Measurements from ENCODE around the gene PDE4DIP.
"Not testable (repeated sequence)": the region's sequence is repeated elsewhere in the genome, so short reads cannot be mapped to it uniquely, and the experiment has no call there.

GRCh38 chr1:148900026-148900425, 55.8 kb downstream of the PDE4DIP start:
- not testable (repeated sequence) for TF ChIP-seq CTCF, POLR2A (IDR thresholded peaks at IDR 0.05)
